Esophagus muscularis mucosa (tissue), 4 donors: ENCODE data around the gene NKTR. TPM values are rescaled to one million over a fixed set of nuclear protein-coding genes. Genes with fewer than 3 reads are reported as not detected.

Experiments used
- DNase-seq: peaks from one replicate; pipeline ENCODE4 v3.0.0-alpha.2; 2017; ENCODE audit errors: extremely low spot score
- H3K27ac ChIP-seq, 4 donors: fragments of 200-600 bp; sonication (generic); replicated peaks in 1 of 4; 1 replicate in 3 of 4; 2 replicates in 1 of 4; pipeline ENCODE4 v1.5.1; 2016 to 2019; ENCODE audit warnings: mild to moderate bottlenecking in 1 of 4
- H3K27me3 ChIP-seq, 4 donors: fragments of 200-600 bp; sonication (generic); one replicate each; pipeline versions ENCODE4 v1.5.1 to v1.6.0; 2016 to 2019
- H3K36me3 ChIP-seq, 4 donors: fragments of 200-600 bp; sonication (generic); one replicate each; pipeline ENCODE4 v1.5.1; 2016 to 2019
- H3K4me1 ChIP-seq, 4 donors: fragments of 200-600 bp; sonication (generic); one replicate each; pipeline ENCODE4 v1.5.1; 2016 to 2019
- H3K4me3 ChIP-seq, 4 donors: fragments of 200-600 bp; sonication (generic); 1 replicate in 2 of 4; 2 replicates in 2 of 4; pipeline ENCODE4 v1.5.1; 2016 to 2019; ENCODE audit warnings: mild to moderate bottlenecking in 4 of 4, moderate library complexity in 1 of 4
- H3K9me3 ChIP-seq, 4 donors: fragments of 200-600 bp; sonication (generic); 1 replicate in 3 of 4; 2 replicates in 1 of 4; pipeline ENCODE4 v1.5.1; 2016 to 2019
- CTCF ChIP-seq, 3 experiments: fragments of 200-600 bp in 2 of 3; fragments of 450-650 bp in 1 of 3; sonication (generic) in 2 of 3; IDR thresholded peaks; one replicate each; pipeline ENCODE4 v1.5.1; 2017 to 2019; ENCODE audit warnings: antibody characterized with exemption in 3 of 3, mild to moderate bottlenecking in 2 of 3, moderate library complexity in 1 of 3
- EP300 ChIP-seq: sonication (generic); formaldehyde crosslinking; IDR thresholded peaks from one replicate; pipeline ENCODE4 v1.6.1; 2017; ENCODE audit warnings: antibody characterized with exemption
- POLR2A ChIP-seq: fragments of 450-650 bp; IDR thresholded peaks from one replicate; pipeline ENCODE4 v1.6.1; 2017; ENCODE audit warnings: antibody characterized with exemption, moderate library complexity, mild to moderate bottlenecking, low read depth
- POLR2AphosphoS5 ChIP-seq, 2 donors: sonication (generic); formaldehyde crosslinking; IDR thresholded peaks; one replicate each; pipeline ENCODE4 v1.6.1; 2017; ENCODE audit warnings: antibody characterized with exemption in 2 of 2
- WGBS: methylation state at CpG from one replicate; pipeline ENCODE4 v1.1.5; 2018; 5-methylcytosine and 5-hydroxymethylcytosine counted together
- intact Hi-C: fragments of 100-400 bp; cut with DNase I; formaldehyde crosslinking; loops from one replicate; pipeline ENCODE4 v1.15.1; 2023
- total RNA-seq, 4 donors: library from RNA; depleted of rRNA; stranded (reverse); fragments of >200 nt; gene quantifications; one replicate each; pipeline versions ENCODE4 v1.1.0 to v1.2.1, GENCODE V29; 2016

NKTR gene
- total RNA-seq, 4 donors from 2014 or later: 24.7 to 73.1 (median 36.0) TPM

- TF ChIP-seq POLR2AphosphoS5 (IDR thresholded peaks at IDR 0.05) (no peak), CTCF (IDR thresholded peaks at IDR 0.05) (no peak), EP300 (no peak), POLR2A (no peak)
- intact Hi-C loops: no loop called here
- WGBS: 75% methylated on average over 16 of the region's 19 CpGs
- no peaks in the 10 kb centered on the region for H3K36me3 ChIP-seq
- H3K9me3 ChIP-seq: no peaks in the 10 kb centered on the region
- H3K27me3 ChIP-seq: no peaks in the 10 kb centered on the region
- H3K4me1 ChIP-seq: no peaks in the 10 kb centered on the region
- no peak overlapping the region for H3K4me3 ChIP-seq
- no peak for DNase-seq
- H3K27ac ChIP-seq: no peak overlapping the region
Observed at GRCh38 chr3:42696356-42697288, 96.1 kb downstream of the NKTR start.

- WGBS: 87% methylated on average over 12 of the region's 18 CpGs
- TF ChIP-seq POLR2A: no peak
- TF ChIP-seq CTCF (IDR thresholded peaks at IDR 0.05): no peak
- TF ChIP-seq POLR2AphosphoS5 (IDR thresholded peaks at IDR 0.05): no peak
- TF ChIP-seq EP300: no peak
- Histone ChIP-seq H3K27me3 (peaks cover 0 to 7% (median 0%) of the 10 kb centered on the region in 4 donors), H3K4me1 (no peaks in the 10 kb centered on the region), H3K36me3 (no peaks in the 10 kb centered on the region), H3K4me3 (no peak overlapping the region), H3K9me3 (no peaks in the 10 kb centered on the region), H3K27ac (no peak overlapping the region)
- intact Hi-C loops: no loop called here
- DNase-seq: no peak
Observed at GRCh38 chr3:42697289-42698051, 97.0 kb downstream of the NKTR start.

Other genes with a start within 250 kb of the NKTR start
- gene LYZL4, start 190.1 kb upstream of the NKTR start, total RNA-seq: not detected
- gene VIPR1, start 98.0 kb upstream of the NKTR start, total RNA-seq: 1 to 10 TPM; 3.0 to 6.6 (median 4.6) TPM
- gene SEC22C, start 18.7 kb upstream of the NKTR start, total RNA-seq: 10 to 100 TPM; 52.7 to 62.7 (median 57.9) TPM
- gene SS18L2, start 9.8 kb upstream of the NKTR start, total RNA-seq: 10 to 100 TPM; 11.1 to 15.6 (median 13.6) TPM
- gene ZBTB47, start 53.0 kb downstream of the NKTR start, total RNA-seq: 100 to 1,000 TPM in 2 of 4 donors, 10 to 100 TPM in 2; 75.4 to 137 (median 95.7) TPM
- under 1 TPM in 1 of 4 donors, not detected in 3; 0.17 TPM for gene KLHL40, start 84.9 kb downstream of the NKTR start, total RNA-seq
- gene HHATL, start 102.1 kb downstream of the NKTR start, total RNA-seq: 1 to 10 TPM in 1 of 4 donors, not detected in 3; 1.5 TPM
- gene CCDC13, start 172.6 kb downstream of the NKTR start, total RNA-seq: 1 to 10 TPM; 1.2 to 5.3 (median 3.9) TPM
- 100 to 1,000 TPM; 161 to 407 (median 272) TPM for gene HIGD1A, start 203.8 kb downstream of the NKTR start, total RNA-seq
- gene ACKR2, start 208.8 kb downstream of the NKTR start, total RNA-seq: 10 to 100 TPM in 1 of 4 donors, 1 to 10 TPM in 3; 2.5 to 15.9 (median 7.6) TPM